ENCODE results near the gene UNC13C.

The UNC13C gene

GRCh38 chr15:54304321-54304720, 326.1 kb downstream of the UNC13C start:
- no peaks in the 10 kb centered on the region for H3K27me3 ChIP-seq (replicated peaks; ENCODE audit: control insufficient read depth, insufficient read depth, low read length)
- no peaks in the 10 kb centered on the region for H3K36me3 ChIP-seq (ENCODE audit: control insufficient read depth, insufficient read depth, low read length)
- no peak for TF ChIP-seq CTCF (IDR thresholded peaks at IDR 0.05; ENCODE audit: insufficient read depth, low read length, poor library complexity, severe bottlenecking)
- no peak for DNase-seq (ENCODE audit: extremely low read depth, insufficient read length)
- no peak overlapping the region for H3K4me3 ChIP-seq (replicated peaks; ENCODE audit: low read depth, low read length)

GRCh38 chr15:54305138-54305537, 326.9 kb downstream of the UNC13C start:
- Histone ChIP-seq H3K27me3 (replicated peaks; ENCODE audit: control insufficient read depth, insufficient read depth, low read length) (no peaks in the 10 kb centered on the region), H3K4me3 (replicated peaks; ENCODE audit: low read depth, low read length) (no peak overlapping the region), H3K36me3 (ENCODE audit: control insufficient read depth, insufficient read depth, low read length) (no peaks in the 10 kb centered on the region)
- no peak for DNase-seq (ENCODE audit: extremely low read depth, insufficient read length)
- no peak for TF ChIP-seq CTCF (IDR thresholded peaks at IDR 0.05; ENCODE audit: insufficient read depth, low read length, poor library complexity, severe bottlenecking)

GRCh38 chr15:54307252-54307902, 329.1 kb downstream of the UNC13C start:
- no peak for TF ChIP-seq CTCF (IDR thresholded peaks at IDR 0.05; ENCODE audit: insufficient read depth, low read length, poor library complexity, severe bottlenecking)
- H3K4me3 ChIP-seq (replicated peaks; ENCODE audit: low read depth, low read length) = no peak overlapping the region

GRCh38 chr15:54307926-54308325, 329.7 kb downstream of the UNC13C start:
- TF ChIP-seq CTCF (IDR thresholded peaks at IDR 0.05; ENCODE audit: insufficient read depth, low read length, poor library complexity, severe bottlenecking) = no peak
- no peaks in the 10 kb centered on the region for H3K36me3 ChIP-seq (ENCODE audit: control insufficient read depth, insufficient read depth, low read length)
- no peak overlapping the region for H3K4me3 ChIP-seq (replicated peaks; ENCODE audit: low read depth, low read length)
- no peak for DNase-seq (ENCODE audit: extremely low read depth, insufficient read length)
- H3K27me3 ChIP-seq (replicated peaks; ENCODE audit: control insufficient read depth, insufficient read depth, low read length) = no peaks in the 10 kb centered on the region

More at GRCh38 chr15:54307252-54307902, 329.1 kb downstream of the UNC13C start:
- no peaks in the 10 kb centered on the region for H3K36me3 ChIP-seq (ENCODE audit: control insufficient read depth, insufficient read depth, low read length)
- peak; percentile 18 for DNase-seq (ENCODE audit: extremely low read depth, insufficient read length)
- H3K27me3 ChIP-seq (replicated peaks; ENCODE audit: control insufficient read depth, insufficient read depth, low read length) = no peaks in the 10 kb centered on the region

GRCh38 chr15:54312528-54312927, 334.3 kb downstream of the UNC13C start:
- Histone ChIP-seq H3K27me3 (replicated peaks; ENCODE audit: control insufficient read depth, insufficient read depth, low read length) (no peaks in the 10 kb centered on the region), H3K36me3 (ENCODE audit: control insufficient read depth, insufficient read depth, low read length) (no peaks in the 10 kb centered on the region), H3K4me3 (replicated peaks; ENCODE audit: low read depth, low read length) (no peak overlapping the region)
- no peak for TF ChIP-seq CTCF (IDR thresholded peaks at IDR 0.05; ENCODE audit: insufficient read depth, low read length, poor library complexity, severe bottlenecking)
- no peak for DNase-seq (ENCODE audit: extremely low read depth, insufficient read length)

- DNase-seq (ENCODE audit: extremely low read depth, insufficient read length) = no peak
- H3K27me3 ChIP-seq (replicated peaks; ENCODE audit: control insufficient read depth, insufficient read depth, low read length) = no peaks in the 10 kb centered on the region
- no peaks in the 10 kb centered on the region for H3K36me3 ChIP-seq (ENCODE audit: control insufficient read depth, insufficient read depth, low read length)
- H3K4me3 ChIP-seq (replicated peaks; ENCODE audit: low read depth, low read length) = no peak overlapping the region
- no peak for TF ChIP-seq CTCF (IDR thresholded peaks at IDR 0.05; ENCODE audit: insufficient read depth, low read length, poor library complexity, severe bottlenecking)
Measured at GRCh38 chr15:54321426-54321825, 343.2 kb downstream of the UNC13C start.

All from GM06990 (cell line).